A549 treated with ZK216348 at 1 μM for 4 hours (cell line): ENCODE measurements around the gene CHMP5. TPM values are rescaled to one million over a fixed set of nuclear protein-coding genes. Genes with fewer than 3 reads are reported as not detected.

Experiments
- total RNA-seq: library from RNA; stranded (reverse); fragments of 200-300 nt; extraction: Qiagen RNA extraction; gene quantifications from 5 replicates; pipeline ENCODE4 v1.2.3, GENCODE V29; 2022; ENCODE audit warnings: low read depth

The CHMP5 gene
- 67.6 to 92.1 TPM (median 73.5 TPM) in 5 replicates for total RNA-seq

DNA sequence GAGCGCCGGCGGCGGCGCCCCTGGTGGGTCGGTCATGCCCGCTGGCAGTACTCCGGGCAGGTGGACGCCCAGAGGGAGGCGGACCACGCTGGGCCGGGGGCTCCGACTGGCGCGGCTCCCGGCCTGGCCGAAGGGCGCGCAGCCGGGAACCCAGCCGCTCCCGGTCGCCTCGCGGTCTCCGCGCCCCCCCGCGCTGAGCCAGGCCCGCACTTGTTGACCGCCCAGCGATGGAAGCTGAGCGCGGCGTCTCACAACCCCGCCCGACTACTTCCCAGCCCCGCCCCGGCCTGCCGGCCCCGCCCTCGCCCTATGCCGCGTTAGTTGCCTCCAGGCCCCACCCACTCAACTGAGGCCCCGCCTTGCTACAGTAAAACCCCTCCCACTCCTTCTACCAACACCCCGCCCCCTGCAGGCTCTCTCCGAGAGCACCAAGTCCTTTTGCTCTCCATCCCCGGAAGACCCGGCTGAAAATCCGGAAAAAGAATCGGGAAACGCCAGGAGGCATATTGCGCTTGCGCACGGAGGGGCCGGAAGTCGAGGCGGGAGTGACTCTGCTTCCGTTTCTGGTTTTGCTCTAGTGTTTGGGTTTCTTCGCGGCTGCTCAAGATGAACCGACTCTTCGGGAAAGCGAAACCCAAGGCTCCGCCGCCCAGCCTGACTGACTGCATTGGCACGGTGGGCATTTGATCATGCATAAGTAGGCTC is at the start of gene CHMP5, which contains the start of gene BAG1:
Gene CHMP5 (plus strand): TSS at position 577 of the 705 bp plus-strand sequence. CDS start 30 bp downstream, at position 607.
Gene BAG1 (minus strand): TSS at position 236 of the 705 bp plus-strand sequence.

DNA sequence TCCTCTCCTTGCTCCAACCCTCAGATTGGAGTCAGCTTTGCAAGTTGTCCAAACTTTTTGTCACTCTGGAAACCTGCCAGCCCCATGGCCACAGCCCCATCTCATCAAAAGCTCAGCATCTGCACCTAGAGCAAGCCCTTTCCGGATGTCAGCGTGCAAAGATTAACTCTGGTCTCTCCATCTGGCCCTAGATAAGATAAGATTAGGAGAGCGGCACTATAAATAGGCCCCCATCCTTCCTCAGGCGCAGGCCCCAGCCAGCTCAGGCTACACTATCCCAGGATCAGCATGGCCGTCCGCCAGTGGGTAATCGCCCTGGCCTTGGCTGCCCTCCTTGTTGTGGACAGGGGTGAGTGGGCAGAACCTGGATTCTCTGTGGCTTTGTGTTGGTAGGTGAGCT is 24.9 kb upstream of the CHMP5 start, which contains the start of gene SPINK4:
Gene SPINK4 (plus strand): TSS at position 247 of the 400 bp plus-strand sequence. CDS start 42 bp downstream, at position 289.

GRCh38 chr9:33290247-33291030 is 25.6 kb downstream of the CHMP5 start, which contains the start of gene NFX1:
NFX1 (plus strand) TSS chr9:33290516; CDS start chr9:33290573, 57 bp downstream.

Other genes with a start within 250 kb of the CHMP5 start
- gene DNAJA1, start 239.8 kb upstream of the CHMP5 start, total RNA-seq: 244 to 280 TPM (median 273 TPM) in 5 replicates
- 17.8 to 24.5 TPM (median 18.7 TPM) in 5 replicates for gene SMU1, start 188.4 kb upstream of the CHMP5 start, total RNA-seq
- 163 to 233 TPM (median 209 TPM) in 5 replicates for gene B4GALT1, start 97.7 kb upstream of the CHMP5 start, total RNA-seq
- gene SPINK4, start 24.9 kb upstream of the CHMP5 start, total RNA-seq: not detected in 5 replicates
- gene BAG1, start 341 bp upstream of the CHMP5 start, total RNA-seq: 141 to 154 TPM (median 150 TPM) in 5 replicates
- 28.5 to 33.2 TPM (median 30.4 TPM) in 5 replicates for gene NFX1, start 25.5 kb downstream of the CHMP5 start, total RNA-seq
- gene AQP7, start 137.5 kb downstream of the CHMP5 start, total RNA-seq: 0.36 to 0.95 TPM (median 0.47 TPM) in 5 replicates
- gene AQP3, start 182.5 kb downstream of the CHMP5 start, total RNA-seq: 11.1 to 21.4 TPM (median 20.2 TPM) in 5 replicates
- 51.0 to 69.0 TPM (median 65.3 TPM) in 5 replicates for gene NOL6, start 208.9 kb downstream of the CHMP5 start, total RNA-seq